Measurements from ENCODE around the gene SPTB. TPM values are rescaled to one million over a fixed set of nuclear protein-coding genes. Genes with fewer than 3 reads are reported as not detected.

Gene SPTB
- total RNA-seq, 1 donor from 2014 or later = 1.8 TPM

DNA sequence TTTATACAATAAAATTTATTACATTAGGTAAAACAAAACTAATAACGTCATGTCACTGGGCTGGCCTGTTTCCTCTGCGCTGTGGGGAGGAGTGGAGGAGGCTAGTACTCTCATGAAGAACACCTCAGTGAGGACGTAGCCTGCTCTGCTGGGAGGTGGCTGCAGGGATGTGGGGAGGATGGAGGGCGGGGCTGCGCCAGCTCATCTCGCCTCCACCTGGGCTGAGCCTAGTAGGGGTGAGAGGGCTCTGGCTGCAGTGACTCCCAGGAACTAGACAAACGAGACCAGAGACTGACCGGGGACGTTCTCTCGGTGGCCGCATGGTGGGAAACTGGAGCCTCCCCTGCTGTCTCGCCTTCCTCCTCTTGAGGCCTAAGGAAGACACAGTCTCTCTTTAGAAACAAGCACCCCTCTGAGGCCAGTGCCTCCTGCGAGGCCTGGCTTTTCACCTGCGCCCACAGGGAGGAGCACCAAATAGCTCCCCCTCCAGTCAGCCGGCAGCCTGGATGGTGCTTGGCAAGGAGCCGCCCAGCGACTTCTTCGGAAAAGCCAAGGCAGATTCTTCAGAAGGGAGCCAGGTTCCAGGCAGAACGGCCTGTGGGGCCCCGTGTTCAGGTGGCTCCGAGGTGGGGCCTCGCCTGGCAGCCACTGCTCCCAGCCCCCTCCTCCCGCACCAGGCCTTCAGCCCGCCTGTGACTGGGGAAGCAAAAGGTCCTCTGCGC, 113.1 kb downstream of the SPTB start:
- no peak for DNase-seq (ENCODE audit: low read depth)
- TF ChIP-seq CTCF (conservative IDR thresholded peaks at IDR 0.05; ENCODE audit: low read depth, low read length) = no peak
- H3K4me3 ChIP-seq (ENCODE audit: low read depth, low read length) = no peak overlapping the region

DNA sequence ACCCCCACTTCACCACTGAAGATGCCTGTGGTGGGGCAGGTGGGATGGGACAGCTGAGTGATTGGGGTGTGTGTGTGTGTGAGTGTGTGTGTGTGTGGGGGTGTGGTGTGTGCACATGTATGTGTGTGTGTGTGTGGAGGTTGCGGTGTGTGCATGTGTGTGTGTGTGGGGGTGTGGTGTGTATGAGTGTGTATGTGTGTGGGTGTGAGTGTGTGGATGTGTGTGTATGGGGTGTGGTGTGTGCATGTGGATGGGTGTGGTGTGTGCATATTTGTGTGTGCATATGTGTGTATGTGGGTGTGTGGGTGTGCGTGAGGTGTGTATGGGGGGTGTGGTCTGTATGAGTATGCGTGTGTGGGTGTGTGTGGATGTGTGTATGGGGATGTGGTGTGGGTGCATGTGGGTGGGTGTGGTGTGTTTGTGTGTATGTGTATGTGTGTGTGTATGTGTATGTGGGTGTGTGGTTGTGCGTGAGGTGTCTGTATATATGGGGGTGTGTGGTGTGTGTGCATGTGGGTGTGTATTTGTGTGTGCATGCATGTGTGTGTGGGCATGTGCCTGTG, 113.9 kb downstream of the SPTB start:
- no peak overlapping the region for H3K4me3 ChIP-seq (ENCODE audit: low read depth, low read length)
- no peak for TF ChIP-seq CTCF (conservative IDR thresholded peaks at IDR 0.05; ENCODE audit: low read depth, low read length)
- no peak for DNase-seq (ENCODE audit: low read depth)

- H3K4me3 ChIP-seq (ENCODE audit: low read depth, low read length) = peak overlapping the region; percentile 46
- peak; percentile 87 for TF ChIP-seq CTCF (conservative IDR thresholded peaks at IDR 0.05; ENCODE audit: low read depth, low read length)
Observed at GRCh38 chr14:64764641-64765520, 114.8 kb downstream of the SPTB start.

DNA sequence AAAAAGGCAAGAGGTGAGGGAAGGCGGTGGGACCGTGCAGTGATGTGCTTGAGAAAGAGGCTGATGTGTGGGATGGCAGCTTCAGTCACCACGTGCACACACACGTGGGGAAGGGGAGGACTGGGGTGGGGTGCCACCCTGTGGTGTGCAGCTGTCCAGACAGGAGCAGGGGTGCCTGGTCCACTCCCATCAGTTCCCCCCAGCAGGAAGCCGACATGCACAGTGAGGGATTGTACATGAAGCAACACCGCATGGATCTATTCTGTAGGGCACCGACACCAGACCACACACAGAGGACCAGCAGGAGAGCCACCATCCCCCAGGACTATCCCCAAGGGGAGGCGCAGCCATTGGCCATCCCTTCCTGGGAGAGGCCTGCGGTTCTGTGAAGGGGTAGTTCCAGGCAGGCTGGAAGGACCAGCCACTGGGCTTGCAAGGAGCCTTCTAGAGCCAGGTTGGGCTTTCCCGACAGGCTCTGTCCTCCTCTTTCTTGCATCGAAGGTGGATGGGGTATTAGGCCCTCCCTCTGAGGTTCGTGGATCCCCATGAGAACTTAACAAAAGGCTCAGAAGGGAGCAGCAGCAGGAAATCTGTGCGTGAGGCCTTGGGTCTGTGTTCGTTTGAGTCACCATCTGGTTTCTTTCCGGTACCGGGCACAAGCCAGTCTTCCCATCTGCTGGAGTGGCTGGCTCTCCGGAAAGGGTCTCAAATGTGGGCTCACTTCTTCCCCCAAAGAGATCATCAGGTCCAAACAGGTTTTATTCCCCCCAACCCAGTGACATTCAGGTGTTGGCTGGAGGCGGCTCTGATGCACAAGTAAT, 115.7 kb downstream of the SPTB start:
- TF ChIP-seq CTCF (conservative IDR thresholded peaks at IDR 0.05; ENCODE audit: low read depth, low read length) = no peak
- H3K4me3 ChIP-seq (ENCODE audit: low read depth, low read length) = no peak overlapping the region
- no peak for DNase-seq (ENCODE audit: low read depth)

More at GRCh38 chr14:64764641-64765520, 114.8 kb downstream of the SPTB start:
- DNase-seq (ENCODE audit: low read depth) = no peak

GRCh38 chr14:64763085-64763782, 116.5 kb downstream of the SPTB start:
- TF ChIP-seq CTCF (conservative IDR thresholded peaks at IDR 0.05; ENCODE audit: low read depth, low read length) = no peak
- no peak for DNase-seq (ENCODE audit: low read depth)
- H3K4me3 ChIP-seq (ENCODE audit: low read depth, low read length) = no peak overlapping the region
